Measurements from ENCODE around the gene CROCC.

Gene CROCC

DNA sequence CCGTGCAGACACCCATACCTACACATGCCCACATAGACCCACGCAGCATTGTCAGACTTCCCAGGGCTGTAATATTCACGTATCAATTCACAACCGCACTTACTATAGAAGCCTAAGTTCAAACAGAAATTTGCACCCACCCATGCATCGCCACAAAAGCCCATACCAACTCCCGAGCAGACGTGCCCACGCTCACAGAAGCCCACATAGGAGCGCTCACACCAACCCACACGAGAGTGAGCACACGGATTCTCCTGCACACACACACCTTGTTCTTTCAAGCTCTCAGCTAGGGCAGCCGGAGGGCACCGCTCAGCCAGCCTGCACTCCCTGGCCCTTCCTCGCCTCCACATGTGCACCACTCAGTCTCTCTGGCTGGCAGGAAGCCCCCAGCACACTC lies 54.1 kb downstream of the CROCC start:
- no peak overlapping the region for H3K27ac ChIP-seq (replicated peaks)
- DNase-seq (ENCODE audit: low read depth in 1 of 2, low spot score in 1 of 2) = no peak
- H3K27me3 ChIP-seq (ENCODE audit: insufficient read depth, poor library complexity, severe bottlenecking) = peaks cover 14% of the 10 kb centered on the region
- H3K4me3 ChIP-seq (replicated peaks; ENCODE audit: insufficient read depth, low read length) = no peak overlapping the region
- TF ChIP-seq, protein P1, sequence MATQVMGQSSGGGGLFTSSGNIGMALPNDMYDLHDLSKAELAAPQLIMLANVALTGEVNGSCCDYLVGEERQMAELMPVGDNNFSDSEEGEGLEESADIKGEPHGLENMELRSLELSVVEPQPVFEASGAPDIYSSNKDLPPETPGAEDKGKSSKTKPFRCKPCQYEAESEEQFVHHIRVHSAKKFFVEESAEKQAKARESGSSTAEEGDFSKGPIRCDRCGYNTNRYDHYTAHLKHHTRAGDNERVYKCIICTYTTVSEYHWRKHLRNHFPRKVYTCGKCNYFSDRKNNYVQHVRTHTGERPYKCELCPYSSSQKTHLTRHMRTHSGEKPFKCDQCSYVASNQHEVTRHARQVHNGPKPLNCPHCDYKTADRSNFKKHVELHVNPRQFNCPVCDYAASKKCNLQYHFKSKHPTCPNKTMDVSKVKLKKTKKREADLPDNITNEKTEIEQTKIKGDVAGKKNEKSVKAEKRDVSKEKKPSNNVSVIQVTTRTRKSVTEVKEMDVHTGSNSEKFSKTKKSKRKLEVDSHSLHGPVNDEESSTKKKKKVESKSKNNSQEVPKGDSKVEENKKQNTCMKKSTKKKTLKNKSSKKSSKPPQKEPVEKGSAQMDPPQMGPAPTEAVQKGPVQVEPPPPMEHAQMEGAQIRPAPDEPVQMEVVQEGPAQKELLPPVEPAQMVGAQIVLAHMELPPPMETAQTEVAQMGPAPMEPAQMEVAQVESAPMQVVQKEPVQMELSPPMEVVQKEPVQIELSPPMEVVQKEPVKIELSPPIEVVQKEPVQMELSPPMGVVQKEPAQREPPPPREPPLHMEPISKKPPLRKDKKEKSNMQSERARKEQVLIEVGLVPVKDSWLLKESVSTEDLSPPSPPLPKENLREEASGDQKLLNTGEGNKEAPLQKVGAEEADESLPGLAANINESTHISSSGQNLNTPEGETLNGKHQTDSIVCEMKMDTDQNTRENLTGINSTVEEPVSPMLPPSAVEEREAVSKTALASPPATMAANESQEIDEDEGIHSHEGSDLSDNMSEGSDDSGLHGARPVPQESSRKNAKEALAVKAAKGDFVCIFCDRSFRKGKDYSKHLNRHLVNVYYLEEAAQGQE (IDR thresholded peaks at IDR 0.05; ENCODE audit: insufficient replicate concordance, low read depth) = no peak
- no peak for TF ChIP-seq POLR2AphosphoS5 (IDR thresholded peaks at IDR 0.05; ENCODE audit: low read depth)

DNA sequence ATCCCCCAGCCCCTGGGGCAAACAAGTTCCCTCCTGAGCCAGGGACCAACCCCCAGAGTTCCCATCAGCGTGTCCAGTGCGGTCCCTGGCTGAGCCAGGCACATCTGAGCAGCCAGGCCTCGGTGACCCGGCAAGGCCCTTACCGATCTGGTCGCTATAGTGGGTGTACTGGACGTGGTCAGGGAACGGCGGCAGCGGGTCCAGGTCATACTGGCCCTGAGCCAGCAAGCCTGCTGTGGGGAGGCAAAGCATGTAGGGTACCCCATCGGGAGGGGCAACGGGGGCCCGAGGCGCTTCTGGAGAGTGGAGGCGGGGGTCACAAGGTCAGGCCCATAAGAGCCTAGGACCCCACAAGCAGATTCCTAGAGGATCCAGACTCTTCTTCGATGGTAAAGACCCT lies 55.2 kb downstream of the CROCC start:
- Histone ChIP-seq H3K4me3 (replicated peaks; ENCODE audit: insufficient read depth, low read length) (no peak overlapping the region), H3K27ac (replicated peaks) (no peak overlapping the region), H3K27me3 (ENCODE audit: insufficient read depth, poor library complexity, severe bottlenecking) (peaks cover 23% of the 10 kb centered on the region)
- DNase-seq (ENCODE audit: low read depth in 1 of 2, low spot score in 1 of 2) = no peak
- TF ChIP-seq CTCF (IDR thresholded peaks at IDR 0.05; ENCODE audit: insufficient read depth, low read length) (no peak), SPI1 (IDR thresholded peaks at IDR 0.05; ENCODE audit: borderline replicate concordance, low read depth) (no peak), POLR2AphosphoS5 (IDR thresholded peaks at IDR 0.05; ENCODE audit: low read depth) (no peak), GABPA (IDR thresholded peaks at IDR 0.05; ENCODE audit: low read depth) (no peak)
- TF ChIP-seq, protein P1 (IDR thresholded peaks at IDR 0.05; ENCODE audit: insufficient replicate concordance, low read depth) = no peak

GRCh38 chr1:16977377-16977776 lies 55.6 kb downstream of the CROCC start:
- Histone ChIP-seq H3K27ac (replicated peaks) (no peak overlapping the region), H3K27me3 (ENCODE audit: insufficient read depth, poor library complexity, severe bottlenecking) (peaks cover 23% of the 10 kb centered on the region), H3K4me3 (replicated peaks; ENCODE audit: insufficient read depth, low read length) (no peak overlapping the region)
- TF ChIP-seq POLR2AphosphoS5 (IDR thresholded peaks at IDR 0.05; ENCODE audit: low read depth) (no peak), CTCF (IDR thresholded peaks at IDR 0.05; ENCODE audit: insufficient read depth, low read length) (no peak), GABPA (IDR thresholded peaks at IDR 0.05; ENCODE audit: low read depth) (no peak), SPI1 (IDR thresholded peaks at IDR 0.05; ENCODE audit: borderline replicate concordance, low read depth) (no peak)
- TF ChIP-seq, protein P1 (IDR thresholded peaks at IDR 0.05; ENCODE audit: insufficient replicate concordance, low read depth) = no peak
- DNase-seq (ENCODE audit: low read depth in 1 of 2, low spot score in 1 of 2) = no peak

DNA sequence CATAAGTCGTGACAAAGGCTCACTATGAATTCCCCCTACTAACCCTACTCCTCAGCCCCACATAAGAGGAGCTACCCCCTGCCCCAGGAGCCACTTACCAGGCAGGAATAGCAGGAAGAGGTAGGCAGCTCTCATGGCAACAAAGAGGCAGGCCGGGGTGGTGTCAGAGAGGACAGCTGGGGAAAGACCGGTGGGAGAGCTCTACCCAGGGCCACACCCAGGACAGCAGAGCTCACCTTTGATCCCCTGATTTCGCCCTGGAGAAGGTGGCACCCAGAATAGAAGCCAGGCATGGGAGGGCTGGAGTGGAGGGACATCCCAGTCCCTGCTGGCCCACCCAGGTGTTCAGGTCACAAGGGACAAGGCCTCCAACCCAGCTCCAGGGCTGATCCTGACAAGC lies 56.4 kb downstream of the CROCC start:
- peaks cover 23% of the 10 kb centered on the region for H3K27me3 ChIP-seq (ENCODE audit: insufficient read depth, poor library complexity, severe bottlenecking)
- no peak for DNase-seq (ENCODE audit: low read depth in 1 of 2, low spot score in 1 of 2)
- no peak overlapping the region for H3K4me3 ChIP-seq (replicated peaks; ENCODE audit: insufficient read depth, low read length)
- H3K27ac ChIP-seq (replicated peaks) = no peak overlapping the region
- TF ChIP-seq POLR2AphosphoS5 (IDR thresholded peaks at IDR 0.05; ENCODE audit: low read depth) (no peak), GABPA (IDR thresholded peaks at IDR 0.05; ENCODE audit: low read depth) (no peak), SPI1 (IDR thresholded peaks at IDR 0.05; ENCODE audit: borderline replicate concordance, low read depth) (no peak), CTCF (IDR thresholded peaks at IDR 0.05; ENCODE audit: insufficient read depth, low read length) (no peak)
- TF ChIP-seq, protein P1 (IDR thresholded peaks at IDR 0.05; ENCODE audit: insufficient replicate concordance, low read depth) = no peak
